Measurements from ENCODE around the gene UGGT2. TPM values are rescaled to one million over a fixed set of nuclear protein-coding genes. Genes with fewer than 3 reads are reported as not detected.

Gene UGGT2
- total RNA-seq, 1 donor from 2014 or later = 33.4 TPM

DNA sequence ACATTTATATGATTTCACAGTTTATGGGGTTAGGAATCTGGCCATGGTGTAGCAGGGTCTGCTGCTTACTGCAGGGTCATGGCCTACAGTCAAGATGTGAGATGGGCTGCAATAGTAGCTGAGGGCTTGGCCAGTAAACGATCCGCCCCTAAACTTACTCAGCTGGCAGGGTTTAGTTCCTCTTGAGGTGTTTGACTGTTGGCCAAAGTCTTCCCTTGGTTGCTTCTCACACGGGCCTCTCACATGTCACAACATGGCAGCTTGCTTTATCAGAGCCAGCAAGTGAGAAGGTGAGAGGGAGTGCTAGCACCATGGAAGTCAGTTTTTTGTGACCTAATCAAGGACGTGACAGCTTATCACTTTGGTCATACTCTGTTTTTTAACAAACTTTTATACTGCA is 299.1 kb downstream of the UGGT2 start:
- Histone ChIP-seq H3K9me3 (no peaks in the 10 kb centered on the region), H3K27me3 (no peaks in the 10 kb centered on the region), H3K4me1 (no peaks in the 10 kb centered on the region), H3K27ac (no peak overlapping the region), H3K36me3 (no peaks in the 10 kb centered on the region), H3K4me3 (no peak overlapping the region)
- no peak for TF ChIP-seq POLR2A (IDR thresholded peaks at IDR 0.05)
- TF ChIP-seq, protein P1, sequence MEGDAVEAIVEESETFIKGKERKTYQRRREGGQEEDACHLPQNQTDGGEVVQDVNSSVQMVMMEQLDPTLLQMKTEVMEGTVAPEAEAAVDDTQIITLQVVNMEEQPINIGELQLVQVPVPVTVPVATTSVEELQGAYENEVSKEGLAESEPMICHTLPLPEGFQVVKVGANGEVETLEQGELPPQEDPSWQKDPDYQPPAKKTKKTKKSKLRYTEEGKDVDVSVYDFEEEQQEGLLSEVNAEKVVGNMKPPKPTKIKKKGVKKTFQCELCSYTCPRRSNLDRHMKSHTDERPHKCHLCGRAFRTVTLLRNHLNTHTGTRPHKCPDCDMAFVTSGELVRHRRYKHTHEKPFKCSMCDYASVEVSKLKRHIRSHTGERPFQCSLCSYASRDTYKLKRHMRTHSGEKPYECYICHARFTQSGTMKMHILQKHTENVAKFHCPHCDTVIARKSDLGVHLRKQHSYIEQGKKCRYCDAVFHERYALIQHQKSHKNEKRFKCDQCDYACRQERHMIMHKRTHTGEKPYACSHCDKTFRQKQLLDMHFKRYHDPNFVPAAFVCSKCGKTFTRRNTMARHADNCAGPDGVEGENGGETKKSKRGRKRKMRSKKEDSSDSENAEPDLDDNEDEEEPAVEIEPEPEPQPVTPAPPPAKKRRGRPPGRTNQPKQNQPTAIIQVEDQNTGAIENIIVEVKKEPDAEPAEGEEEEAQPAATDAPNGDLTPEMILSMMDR (IDR thresholded peaks at IDR 0.05) = no peak
- TF ChIP-seq POLR2AphosphoS5 (IDR thresholded peaks at IDR 0.05; ENCODE audit: insufficient read depth in 1 of 2, low read depth in 1 of 2) = no peak
- no peak for DNase-seq (ENCODE audit: extremely low spot score in 2 of 2)
- intact Hi-C loops (cut with DNase I) = no loop called here

DNA sequence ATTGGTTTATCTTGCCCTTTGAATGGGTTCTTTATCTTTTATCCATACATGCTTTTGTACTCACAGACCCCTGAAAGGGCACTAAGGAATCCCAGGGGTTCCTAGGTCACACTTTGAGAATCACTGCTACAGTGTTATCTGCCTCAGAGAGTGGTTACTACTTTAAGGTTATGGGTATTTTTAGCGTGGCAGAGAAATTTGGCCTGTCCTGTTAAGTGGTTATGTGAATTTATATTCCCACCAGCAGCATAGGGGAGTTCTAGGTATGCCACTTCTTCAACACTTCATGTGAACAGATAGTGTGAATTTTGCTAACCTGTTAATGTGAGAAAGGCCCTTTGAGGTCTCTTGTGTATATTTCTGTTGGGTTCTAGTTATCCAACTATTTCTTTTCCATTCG is 300.5 kb downstream of the UGGT2 start:
- H3K4me3 ChIP-seq = no peak overlapping the region
- H3K9me3 ChIP-seq = no peaks in the 10 kb centered on the region
- no peak overlapping the region for H3K27ac ChIP-seq
- no peaks in the 10 kb centered on the region for H3K36me3 ChIP-seq
- TF ChIP-seq POLR2A (IDR thresholded peaks at IDR 0.05) (no peak), POLR2AphosphoS5 (IDR thresholded peaks at IDR 0.05; ENCODE audit: insufficient read depth in 1 of 2, low read depth in 1 of 2) (no peak)
- TF ChIP-seq, protein P1 (IDR thresholded peaks at IDR 0.05) = no peak
- no peaks in the 10 kb centered on the region for H3K4me1 ChIP-seq
- H3K27me3 ChIP-seq = no peaks in the 10 kb centered on the region
- intact Hi-C loops (cut with DNase I) = no loop called here
- no peak for DNase-seq (ENCODE audit: extremely low spot score in 2 of 2)

Small RNAs within 50 kb of the gene (small RNA-seq; reads per million reads assigned to genes)
- gene HMGN1P24 = not detected

Other genes with a start within 250 kb of the UGGT2 start
- gene HS6ST3, start 36.7 kb upstream of the UGGT2 start, total RNA-seq = 0.49 TPM